Right atrium auricular region (tissue), 2 donors: ENCODE data around the gene DEF6. TPM values are rescaled to one million over a fixed set of nuclear protein-coding genes. Genes with fewer than 3 reads are reported as not detected.
A peak's percentile ranks its signal among the peaks of the same experiment; 100 is the strongest.
"Not testable (repeated sequence)": the region's sequence is repeated elsewhere in the genome, so short reads cannot be mapped to it uniquely, and the experiment has no call there.

Experiments used
- DNase-seq: peaks from one replicate; pipeline ENCODE4 v3.0.0-alpha.2; 2019; ENCODE audit warnings: low spot score
- H3K27ac ChIP-seq, 2 donors: fragments of 200-600 bp; sonication (generic); 1 replicate in 1 of 2; 2 replicates in 1 of 2; pipeline ENCODE4 v1.5.1; 2016 to 2019
- H3K27me3 ChIP-seq, 2 donors: fragments of 200-600 bp; sonication (generic); one replicate each; pipeline versions ENCODE4 v1.5.1 to v1.6.0; 2017 to 2019
- H3K36me3 ChIP-seq: fragments of 200-600 bp; sonication (generic); one replicate; pipeline ENCODE4 v1.5.1; 2016
- H3K4me1 ChIP-seq, 2 donors: fragments of 200-600 bp; sonication (generic); one replicate each; pipeline versions ENCODE4 v1.5.1 to v1.6.0; 2017 to 2019
- H3K4me3 ChIP-seq, 2 donors: fragments of 200-600 bp; sonication (generic); 1 replicate in 1 of 2; 2 replicates in 1 of 2; pipeline ENCODE4 v1.5.1; 2017 to 2019; ENCODE audit warnings: mild to moderate bottlenecking in 1 of 2, moderate library complexity in 1 of 2
- H3K9me3 ChIP-seq, 2 donors: fragments of 200-600 bp; sonication (generic); one replicate each; pipeline ENCODE4 v1.5.1; 2019
- total RNA-seq, 2 donors: library from RNA; depleted of rRNA; stranded (reverse); fragments of >200 nt; gene quantifications; one replicate each; pipeline ENCODE4 v1.1.0, GENCODE V29; 2016
- TF ChIP-seq, protein P1 (sequence below), 2 donors: fragments of 200-600 bp; sonication (generic); IDR thresholded peaks; one replicate each; pipeline ENCODE4 v1.5.1; 2019; ENCODE audit warnings: antibody characterized with exemption in 2 of 2

The DEF6 gene
- total RNA-seq, 2 donors from 2014 or later = 1.4 to 2.2 TPM

DNA sequence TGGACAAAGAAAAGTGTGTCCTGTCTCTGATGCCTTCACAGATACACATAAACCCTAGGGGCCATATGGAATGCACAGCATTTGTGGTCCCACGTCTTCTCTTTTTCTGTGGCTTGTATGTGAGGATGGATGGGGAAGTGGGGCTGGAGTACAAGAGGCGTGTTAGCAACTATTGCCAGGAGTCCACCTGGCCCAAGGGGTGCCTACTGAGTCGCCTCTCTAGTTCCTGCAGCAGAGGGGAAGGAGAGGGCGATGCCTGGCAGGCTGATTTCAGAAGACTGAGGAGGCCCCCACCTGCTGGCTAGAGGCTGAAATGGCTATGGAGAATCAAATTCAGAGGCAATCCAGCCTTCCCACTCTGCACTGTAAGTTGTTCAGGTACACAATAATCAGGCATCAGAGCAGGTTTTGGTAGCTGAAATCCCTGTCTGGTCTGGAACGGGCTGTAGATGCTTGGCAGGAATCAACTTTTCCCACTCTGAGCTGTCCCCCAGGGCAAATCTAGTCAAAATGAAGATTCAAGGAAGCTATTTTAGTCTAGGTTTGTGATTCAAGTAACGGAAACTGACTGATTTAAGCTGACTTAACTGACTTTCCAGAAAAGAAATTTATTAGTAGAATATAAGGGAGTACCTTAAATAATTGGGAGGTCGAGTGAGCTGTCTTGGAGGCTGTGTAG, 29.9 kb downstream of the DEF6 start:
- H3K36me3 ChIP-seq = no peaks in the 10 kb centered on the region
- H3K27ac ChIP-seq = no peak overlapping the region
- TF ChIP-seq, protein P1, sequence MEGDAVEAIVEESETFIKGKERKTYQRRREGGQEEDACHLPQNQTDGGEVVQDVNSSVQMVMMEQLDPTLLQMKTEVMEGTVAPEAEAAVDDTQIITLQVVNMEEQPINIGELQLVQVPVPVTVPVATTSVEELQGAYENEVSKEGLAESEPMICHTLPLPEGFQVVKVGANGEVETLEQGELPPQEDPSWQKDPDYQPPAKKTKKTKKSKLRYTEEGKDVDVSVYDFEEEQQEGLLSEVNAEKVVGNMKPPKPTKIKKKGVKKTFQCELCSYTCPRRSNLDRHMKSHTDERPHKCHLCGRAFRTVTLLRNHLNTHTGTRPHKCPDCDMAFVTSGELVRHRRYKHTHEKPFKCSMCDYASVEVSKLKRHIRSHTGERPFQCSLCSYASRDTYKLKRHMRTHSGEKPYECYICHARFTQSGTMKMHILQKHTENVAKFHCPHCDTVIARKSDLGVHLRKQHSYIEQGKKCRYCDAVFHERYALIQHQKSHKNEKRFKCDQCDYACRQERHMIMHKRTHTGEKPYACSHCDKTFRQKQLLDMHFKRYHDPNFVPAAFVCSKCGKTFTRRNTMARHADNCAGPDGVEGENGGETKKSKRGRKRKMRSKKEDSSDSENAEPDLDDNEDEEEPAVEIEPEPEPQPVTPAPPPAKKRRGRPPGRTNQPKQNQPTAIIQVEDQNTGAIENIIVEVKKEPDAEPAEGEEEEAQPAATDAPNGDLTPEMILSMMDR (IDR thresholded peaks at IDR 0.05) = peak; percentile 46 to 73
- no peak for DNase-seq
- no peak overlapping the region for H3K4me3 ChIP-seq
- no peaks in the 10 kb centered on the region for H3K9me3 ChIP-seq
- H3K27me3 ChIP-seq = no peaks in the 10 kb centered on the region
- no peaks in the 10 kb centered on the region for H3K4me1 ChIP-seq

DNA sequence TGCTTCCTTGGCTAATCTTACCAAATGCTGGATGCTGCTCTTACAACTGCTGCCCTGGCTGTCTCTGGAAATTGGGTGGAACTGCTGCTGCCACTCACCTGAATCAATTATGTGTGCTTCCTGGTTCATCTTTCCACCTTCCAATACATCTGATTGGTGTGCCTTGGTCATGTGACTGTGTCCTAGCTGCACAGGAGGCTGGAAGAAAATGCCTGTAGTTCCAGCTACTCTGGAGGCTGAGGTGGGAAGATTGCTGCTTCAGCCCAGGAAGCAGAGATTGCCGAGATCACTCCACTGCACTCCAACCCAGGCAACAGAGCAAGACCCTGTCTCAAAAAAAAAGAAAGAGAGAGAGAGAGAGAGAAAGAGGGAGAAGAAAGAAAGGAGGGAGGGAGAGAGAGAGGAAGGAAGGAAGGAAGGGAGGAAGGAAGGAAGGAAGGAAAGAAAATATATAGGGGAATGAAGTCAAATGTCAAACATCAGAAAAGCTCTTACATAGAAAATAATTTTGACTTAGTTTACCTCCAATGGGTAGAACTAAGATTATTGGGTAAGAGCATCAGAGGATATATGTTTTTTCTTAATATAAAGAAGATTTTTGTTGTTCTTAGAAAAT, 30.6 kb downstream of the DEF6 start:
- no peak overlapping the region for H3K27ac ChIP-seq
- no peaks in the 10 kb centered on the region for H3K9me3 ChIP-seq
- no peaks in the 10 kb centered on the region for H3K4me1 ChIP-seq
- DNase-seq = no peak
- TF ChIP-seq, protein P1 (IDR thresholded peaks at IDR 0.05) = no peak
- no peaks in the 10 kb centered on the region for H3K36me3 ChIP-seq
- H3K27me3 ChIP-seq = no peaks in the 10 kb centered on the region
- H3K4me3 ChIP-seq = no peak overlapping the region

DNA sequence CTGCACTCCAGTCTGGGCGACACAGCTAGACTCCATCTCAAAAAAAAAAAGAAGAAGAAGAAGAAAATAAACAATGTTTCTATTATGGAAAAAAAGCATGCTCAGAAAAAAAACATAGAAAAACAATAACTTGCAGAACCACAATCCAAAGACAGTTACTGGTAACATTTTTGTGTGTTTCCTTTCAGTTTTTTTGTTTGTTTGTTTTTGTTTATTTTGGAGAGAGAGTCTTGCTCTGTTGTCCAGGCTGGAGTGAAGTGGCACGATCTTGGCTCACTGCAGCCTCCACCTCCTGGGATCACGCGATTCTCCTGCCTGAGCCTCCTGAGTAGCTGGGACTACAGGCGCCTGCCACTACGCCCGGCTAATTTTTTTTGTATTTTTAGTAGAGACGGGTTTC, 31.3 kb downstream of the DEF6 start:
- not testable (repeated sequence) for H3K27ac ChIP-seq, H3K4me3 ChIP-seq, H3K27me3 ChIP-seq, DNase-seq, H3K36me3 ChIP-seq, H3K4me1 ChIP-seq, H3K9me3 ChIP-seq

- TF ChIP-seq, protein P1 (IDR thresholded peaks at IDR 0.05) = no peak
- H3K9me3 ChIP-seq = no peaks in the 10 kb centered on the region
- no peak overlapping the region for H3K27ac ChIP-seq
- H3K4me3 ChIP-seq = no peak overlapping the region
- no peak for DNase-seq
- no peaks in the 10 kb centered on the region for H3K27me3 ChIP-seq
- no peaks in the 10 kb centered on the region for H3K36me3 ChIP-seq
- no peaks in the 10 kb centered on the region for H3K4me1 ChIP-seq
Observed at GRCh38 chr6:35330541-35331119, 33.0 kb downstream of the DEF6 start.

GRCh38 chr6:35332074-35332887, 34.7 kb downstream of the DEF6 start:
- not testable (repeated sequence) for H3K27ac ChIP-seq, DNase-seq, H3K36me3 ChIP-seq

GRCh38 chr6:35341557-35341956, 43.9 kb downstream of the DEF6 start:
- Histone ChIP-seq H3K36me3 (peaks cover 3% of the 10 kb centered on the region), H3K27me3 (no peaks in the 10 kb centered on the region), H3K4me3 (no peak overlapping the region), H3K4me1 (peaks cover 0 to 15% of the 10 kb centered on the region in 2 donors), H3K27ac (no peak overlapping the region), H3K9me3 (no peaks in the 10 kb centered on the region)
- TF ChIP-seq, protein P1 (IDR thresholded peaks at IDR 0.05) = no peak
- no peak for DNase-seq

More at GRCh38 chr6:35332074-35332887, 34.7 kb downstream of the DEF6 start:
- not testable (repeated sequence) for H3K27me3 ChIP-seq, H3K9me3 ChIP-seq, H3K4me1 ChIP-seq, H3K4me3 ChIP-seq
